GM23248 (cell line): ENCODE measurements around the gene PRKACB.

Experiments
- EZH2 ChIP-seq: fragments of 200-600 bp; sonication (generic); IDR thresholded peaks from 2 replicates; pipeline ENCODE4 v1.6.1; 2018; ENCODE audit warnings: antibody characterized with exemption, mild to moderate bottlenecking; ENCODE audit not compliant: insufficient read depth, poor library complexity, severe bottlenecking
- EZH2phosphoT487 ChIP-seq: fragments of 200-600 bp; sonication (generic); IDR thresholded peaks from 2 replicates; pipeline ENCODE4 v1.6.1; 2018; ENCODE audit warnings: antibody characterized with exemption, moderate library complexity, mild to moderate bottlenecking, low read depth; ENCODE audit not compliant: insufficient read depth

DNA sequence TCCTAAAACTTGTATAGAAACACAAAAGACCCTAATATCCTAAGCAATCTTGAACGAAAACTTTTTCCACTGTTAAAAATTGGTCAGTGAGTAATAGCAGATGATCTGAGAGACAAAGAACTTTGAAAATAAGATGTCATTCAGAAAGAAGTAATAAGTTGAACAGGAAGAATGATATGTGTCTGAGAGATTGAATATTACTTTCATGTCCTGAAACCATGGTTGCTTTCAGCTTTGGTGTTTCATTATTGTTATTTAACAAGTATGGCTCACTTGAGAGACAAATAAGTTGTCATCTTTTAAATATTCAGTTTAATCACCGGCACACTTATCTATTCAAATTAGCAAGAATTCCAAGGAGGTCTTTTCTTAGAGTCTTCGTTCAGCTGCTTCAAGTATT is 11.4 kb downstream of the PRKACB start:
- TF ChIP-seq EZH2 (no peak), EZH2phosphoT487 (no peak)
